GM04503 (cell line): ENCODE measurements around the gene MRPS5.

Experiments
- DNase-seq: peaks from one replicate; pipeline ENCODE4 v3.0.0-alpha.2; 2012; ENCODE audit warnings: low read depth

MRPS5 gene

GRCh38 chr2:95091885-95092555 lies 29.6 kb downstream of the MRPS5 start:
- no peak for DNase-seq

GRCh38 chr2:95087379-95087778 lies 34.2 kb downstream of the MRPS5 start:
- DNase-seq, result no peak

- DNase-seq, result no peak
Observed at GRCh38 chr2:95086017-95086416, 35.6 kb downstream of the MRPS5 start.

GRCh38 chr2:95082477-95082876 lies 39.1 kb downstream of the MRPS5 start:
- no peak for DNase-seq

- DNase-seq, result no peak
Observed at GRCh38 chr2:95079199-95079683, 42.4 kb downstream of the MRPS5 start.

DNA sequence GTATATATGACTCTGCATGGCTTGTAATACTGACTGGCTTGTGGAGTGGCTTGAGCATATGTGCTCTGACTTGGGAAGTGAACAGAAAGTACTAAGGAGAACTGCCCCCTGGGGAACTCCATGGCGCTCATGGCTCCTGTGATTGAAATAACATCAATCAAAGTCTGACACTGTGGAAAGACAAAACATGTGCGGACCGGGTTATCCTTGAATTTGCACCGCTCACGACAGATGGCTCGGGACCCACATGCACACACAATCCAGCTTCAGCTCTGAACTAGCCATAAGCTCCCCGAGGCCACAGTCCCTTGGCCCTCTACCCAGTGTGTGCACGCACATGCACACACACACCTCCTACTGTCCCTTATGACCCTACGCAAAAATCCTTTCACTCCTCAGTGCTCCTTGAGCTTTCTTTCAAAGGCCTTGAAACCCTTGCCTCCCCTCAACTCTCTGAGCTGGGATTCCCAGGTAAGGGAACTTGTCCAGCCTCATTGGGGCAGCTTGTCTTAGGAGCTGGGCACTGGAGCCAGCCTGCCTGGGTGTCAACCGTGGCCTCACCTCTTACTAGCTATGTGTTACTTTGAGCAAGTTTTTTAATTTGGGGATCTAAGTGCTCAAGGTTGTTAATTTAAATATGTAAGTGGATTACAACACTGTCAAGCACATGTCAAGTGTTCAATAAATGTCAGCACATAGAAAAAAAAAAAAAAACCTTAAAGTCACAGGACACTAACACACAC lies 43.6 kb downstream of the MRPS5 start:
- no peak for DNase-seq

GRCh38 chr2:95077530-95077825 lies 44.1 kb downstream of the MRPS5 start:
- no peak for DNase-seq

DNA sequence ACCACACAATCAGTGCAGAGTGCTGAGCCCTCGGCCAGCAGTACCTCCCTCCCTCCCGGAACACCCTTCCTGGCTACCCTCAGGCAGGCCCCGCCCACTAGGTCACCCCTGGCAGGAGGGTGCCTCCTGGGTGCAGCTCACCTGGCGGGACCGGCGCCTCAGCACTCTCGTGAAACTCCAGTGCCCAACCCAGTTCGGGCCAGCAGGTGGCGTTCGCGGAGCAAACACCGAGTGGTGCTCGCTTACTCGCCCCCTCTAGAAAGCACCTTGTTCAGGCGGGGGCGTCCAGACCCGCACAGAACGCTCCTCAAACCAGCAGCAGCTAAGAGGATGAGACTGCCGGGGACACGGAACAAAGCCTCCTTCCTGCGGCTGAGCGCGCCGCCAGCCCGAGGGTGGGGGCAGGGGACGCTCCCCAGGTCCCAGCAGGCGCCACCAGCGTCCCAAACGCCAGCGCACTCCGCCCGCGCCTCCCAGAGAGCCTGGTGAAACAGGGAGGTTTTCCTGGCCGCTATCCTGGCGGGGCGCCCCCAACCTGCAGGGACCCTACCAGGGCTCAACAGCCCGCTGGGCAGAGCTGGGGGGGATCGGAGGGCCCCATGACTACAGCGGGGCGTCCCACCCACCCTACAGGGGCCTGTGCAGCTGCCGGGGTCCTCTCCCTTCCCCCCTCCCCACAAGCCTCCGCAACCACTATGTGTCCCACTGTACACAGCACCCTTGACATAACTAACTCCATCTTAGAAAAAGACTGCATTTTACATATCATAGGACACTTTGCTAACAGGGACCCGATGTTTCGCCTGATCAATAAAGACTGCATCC lies 44.7 kb downstream of the MRPS5 start:
- no peak for DNase-seq

GRCh38 chr2:95075440-95076132 lies 46.0 kb downstream of the MRPS5 start:
- DNase-seq, result no peak

- DNase-seq, result no peak
Observed at GRCh38 chr2:95074663-95075439, 46.8 kb downstream of the MRPS5 start.

GRCh38 chr2:95073856-95074662 lies 47.5 kb downstream of the MRPS5 start:
- DNase-seq, result no peak

DNA sequence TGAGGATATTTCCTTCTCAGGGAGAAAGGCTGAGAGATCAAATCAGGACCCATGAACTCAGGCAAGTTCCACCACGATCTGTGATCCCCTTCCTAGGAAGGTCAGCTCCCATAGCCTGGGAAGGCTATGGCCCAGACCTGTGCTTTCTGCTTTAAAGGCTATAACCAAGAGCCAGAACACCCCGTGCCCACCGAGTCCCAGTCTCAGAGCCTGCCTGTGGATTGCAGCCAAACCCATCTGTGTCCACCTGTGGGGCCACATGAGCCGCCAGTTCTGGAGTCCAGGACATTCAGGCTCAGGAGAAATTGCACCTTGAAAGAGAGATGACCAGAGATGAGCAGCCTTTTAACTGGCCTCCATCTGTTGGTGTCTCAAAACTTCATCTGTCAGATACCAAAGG lies 49.2 kb downstream of the MRPS5 start:
- no peak for DNase-seq

DNA sequence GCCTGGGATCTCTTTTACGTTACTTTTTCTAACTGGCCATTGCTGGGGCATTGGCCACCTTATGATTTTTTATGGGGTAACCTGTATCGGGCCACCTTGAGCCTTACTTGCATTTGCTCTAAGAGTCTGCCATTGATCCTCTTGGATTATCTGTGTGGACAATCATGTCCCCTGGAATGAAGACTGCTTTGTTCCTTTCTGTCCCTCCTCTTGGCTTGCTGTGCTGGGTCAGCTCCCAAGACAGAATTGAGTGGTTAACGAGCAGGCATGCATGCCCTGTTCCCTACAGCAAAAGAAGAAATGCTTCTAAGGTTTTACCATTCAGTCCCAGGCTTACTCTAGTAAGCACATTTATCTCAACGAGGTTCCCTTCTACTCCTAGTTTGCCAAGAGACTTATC lies 49.8 kb downstream of the MRPS5 start:
- no peak for DNase-seq

GRCh38 chr2:95069465-95069864 lies 52.1 kb downstream of the MRPS5 start:
- DNase-seq, result no peak

- no peak for DNase-seq
Observed at GRCh38 chr2:95068256-95068655, 53.4 kb downstream of the MRPS5 start.

DNA sequence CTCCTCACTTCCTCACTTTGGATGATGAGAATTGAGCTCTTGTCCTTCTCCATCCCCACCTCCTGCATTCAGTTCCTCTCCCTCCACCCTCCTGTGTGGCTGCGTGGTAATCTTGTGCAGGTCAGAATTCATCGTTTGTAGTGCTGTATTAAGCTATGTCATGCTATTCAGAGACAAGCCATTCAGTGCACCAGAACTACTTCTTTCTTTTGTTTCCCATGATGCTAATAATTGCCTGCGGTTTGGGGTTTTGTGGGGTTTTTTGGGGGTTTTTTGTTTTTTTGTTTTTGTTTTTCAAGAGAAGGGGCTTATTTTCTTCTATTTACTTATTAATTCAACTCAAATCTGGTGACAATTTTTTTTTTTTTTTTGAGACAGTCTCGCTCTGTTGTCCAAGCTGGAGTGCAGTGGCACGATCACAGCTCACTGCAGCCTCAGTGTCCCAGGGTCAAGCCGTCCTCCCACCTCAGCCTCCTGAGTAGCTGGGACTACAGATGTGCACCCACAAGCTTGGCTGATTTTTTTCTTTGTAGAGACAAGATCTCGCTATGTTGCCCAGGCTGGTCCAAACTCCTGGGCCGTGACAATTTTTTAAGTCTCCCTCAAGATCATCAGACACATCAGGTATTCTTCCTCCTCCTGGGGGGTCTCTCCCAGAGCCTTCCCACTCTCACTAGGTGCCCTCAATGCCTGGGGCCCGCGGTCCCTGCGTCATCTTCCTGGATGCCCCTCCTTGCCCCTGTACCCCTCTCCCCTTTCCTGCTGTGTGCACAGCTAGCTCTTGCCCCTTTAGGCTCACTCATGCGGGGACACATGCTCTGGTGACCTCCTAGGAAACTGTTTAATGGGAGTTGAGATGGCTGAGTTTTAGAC lies 58.3 kb downstream of the MRPS5 start:
- no peak for DNase-seq

DNA sequence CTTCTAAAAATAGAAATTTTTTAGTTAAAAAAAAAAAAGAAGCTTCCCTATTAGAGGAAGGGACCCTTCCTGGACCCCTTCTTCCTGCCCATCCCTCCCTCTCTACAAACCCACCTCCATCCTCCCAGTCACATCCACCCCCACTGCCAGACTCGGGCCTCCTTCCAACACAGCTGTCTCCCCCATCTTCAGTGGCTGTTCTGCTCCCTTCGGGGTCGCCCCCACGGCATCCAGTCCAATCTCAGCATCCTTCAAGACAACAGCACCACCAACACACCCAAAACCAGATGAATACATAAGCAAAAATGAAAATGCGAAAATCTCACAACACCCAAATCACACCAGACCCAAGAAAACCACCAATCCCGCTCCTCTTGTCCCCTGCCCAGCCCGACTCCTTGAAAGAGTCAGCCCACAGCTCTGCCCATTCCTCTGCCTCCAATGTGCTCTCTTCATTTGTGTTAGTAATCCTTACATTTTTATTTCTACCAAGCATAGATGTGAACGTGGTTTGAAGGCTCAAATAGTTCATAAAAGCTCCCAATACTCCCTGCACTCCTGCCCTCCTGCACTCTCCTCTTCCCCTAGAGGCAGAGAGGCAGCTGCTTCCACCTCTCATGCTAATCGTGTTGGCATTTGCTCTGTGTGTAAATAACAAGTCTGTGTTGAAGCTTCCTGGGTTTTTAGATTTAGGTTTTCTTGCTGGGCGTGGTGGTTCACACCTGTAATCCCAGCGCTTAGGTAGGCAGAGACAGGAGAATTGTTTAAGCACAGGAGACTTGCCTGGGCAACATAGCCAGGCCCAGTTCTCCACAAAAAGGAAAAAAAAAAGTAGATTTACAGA lies 59.1 kb downstream of the MRPS5 start:
- DNase-seq, result no peak

DNA sequence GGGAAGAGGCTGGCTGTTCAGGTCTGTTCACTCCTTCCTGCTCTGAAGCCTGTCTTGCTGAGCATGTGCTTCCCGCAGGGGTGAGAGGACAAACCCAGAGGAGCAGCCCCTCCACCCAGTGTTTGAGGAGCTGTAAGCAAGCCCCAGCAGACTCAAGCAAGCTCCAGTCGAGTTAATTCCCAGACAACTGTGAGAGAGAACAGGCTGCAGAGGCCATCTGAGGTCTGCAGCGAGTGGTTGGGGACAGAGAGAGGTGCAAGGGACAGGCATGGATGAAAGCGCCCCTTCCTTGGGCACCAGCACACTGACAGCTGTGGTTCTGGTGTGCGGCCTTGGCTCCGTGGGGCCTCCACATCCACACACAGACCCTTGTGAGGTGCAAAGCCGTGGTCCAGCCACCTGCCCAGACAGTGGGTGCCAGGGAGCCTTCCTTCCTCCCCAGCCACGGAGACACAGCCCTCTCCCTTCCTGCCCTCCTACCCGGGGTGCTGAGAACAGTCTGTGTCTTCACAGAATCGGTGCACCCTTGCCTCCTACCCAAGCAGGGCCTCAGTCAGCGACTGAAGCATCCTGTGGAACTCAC lies 59.9 kb downstream of the MRPS5 start:
- DNase-seq, result no peak
